SW480 (cell line): ENCODE data around the gene COL5A1.

Experiments
- DNase-seq: peaks from one replicate; pipeline ENCODE4 v3.0.0-alpha.2; 2016; ENCODE audit warnings: low spot score

COL5A1 gene

DNA sequence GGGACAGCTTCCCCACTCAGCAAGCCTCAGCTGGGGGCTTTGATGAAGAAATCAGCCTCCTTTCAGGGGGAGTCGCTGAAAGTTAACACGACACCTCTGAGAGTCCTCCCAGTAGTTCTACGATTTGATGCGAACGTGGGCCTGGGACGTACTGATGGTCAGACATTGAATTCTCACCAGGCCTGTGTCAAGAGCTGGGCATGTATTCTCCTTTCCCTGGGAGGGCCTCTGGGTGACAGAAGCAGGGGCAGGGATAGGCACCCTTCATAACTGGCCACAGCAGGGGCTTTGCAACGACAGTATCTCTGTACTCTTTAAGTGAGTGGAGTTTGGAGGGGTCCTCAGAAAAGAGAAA is 15.6 kb upstream of the COL5A1 start:
- DNase-seq: no peak

DNA sequence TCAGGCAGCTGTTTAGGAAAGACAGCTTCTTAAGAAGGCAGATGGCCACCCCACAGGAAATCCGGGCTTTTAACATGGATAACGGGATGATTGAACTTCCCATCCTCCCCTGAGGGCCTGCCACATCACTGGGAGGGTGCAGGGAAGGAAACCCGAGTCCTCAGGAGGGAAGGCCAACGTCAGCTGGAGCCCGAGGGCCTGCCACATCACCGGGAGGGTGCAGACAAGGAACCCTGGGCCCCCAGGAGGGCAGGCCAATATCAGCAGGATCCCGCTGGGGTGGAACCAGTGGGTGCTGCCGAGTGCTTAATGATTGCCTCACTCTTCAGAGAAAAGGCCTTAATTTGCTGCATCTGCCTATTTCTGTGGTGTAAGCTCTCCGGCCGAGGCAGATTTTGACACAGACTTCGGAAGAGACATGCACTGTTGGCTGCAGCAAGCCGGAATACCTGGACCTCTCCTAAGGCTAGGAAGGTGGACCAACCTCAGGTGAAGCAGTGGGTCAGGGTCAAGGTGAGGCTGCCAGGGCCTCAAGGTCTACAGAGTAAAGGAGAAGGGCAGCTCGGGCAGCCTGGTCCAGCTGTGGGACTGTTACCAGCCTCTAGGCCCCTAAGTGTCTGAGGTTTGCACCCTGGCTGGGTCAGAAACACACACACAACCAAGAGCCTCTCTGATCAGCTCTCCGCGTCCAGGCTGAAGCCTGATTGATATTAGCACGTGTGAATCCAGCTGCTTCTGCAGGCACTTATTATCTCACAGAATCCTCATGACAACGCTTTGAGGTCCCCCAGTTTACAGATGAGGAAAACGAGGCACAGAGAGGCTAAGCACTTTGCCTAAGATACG is 14.8 kb upstream of the COL5A1 start:
- DNase-seq: no peak

DNA sequence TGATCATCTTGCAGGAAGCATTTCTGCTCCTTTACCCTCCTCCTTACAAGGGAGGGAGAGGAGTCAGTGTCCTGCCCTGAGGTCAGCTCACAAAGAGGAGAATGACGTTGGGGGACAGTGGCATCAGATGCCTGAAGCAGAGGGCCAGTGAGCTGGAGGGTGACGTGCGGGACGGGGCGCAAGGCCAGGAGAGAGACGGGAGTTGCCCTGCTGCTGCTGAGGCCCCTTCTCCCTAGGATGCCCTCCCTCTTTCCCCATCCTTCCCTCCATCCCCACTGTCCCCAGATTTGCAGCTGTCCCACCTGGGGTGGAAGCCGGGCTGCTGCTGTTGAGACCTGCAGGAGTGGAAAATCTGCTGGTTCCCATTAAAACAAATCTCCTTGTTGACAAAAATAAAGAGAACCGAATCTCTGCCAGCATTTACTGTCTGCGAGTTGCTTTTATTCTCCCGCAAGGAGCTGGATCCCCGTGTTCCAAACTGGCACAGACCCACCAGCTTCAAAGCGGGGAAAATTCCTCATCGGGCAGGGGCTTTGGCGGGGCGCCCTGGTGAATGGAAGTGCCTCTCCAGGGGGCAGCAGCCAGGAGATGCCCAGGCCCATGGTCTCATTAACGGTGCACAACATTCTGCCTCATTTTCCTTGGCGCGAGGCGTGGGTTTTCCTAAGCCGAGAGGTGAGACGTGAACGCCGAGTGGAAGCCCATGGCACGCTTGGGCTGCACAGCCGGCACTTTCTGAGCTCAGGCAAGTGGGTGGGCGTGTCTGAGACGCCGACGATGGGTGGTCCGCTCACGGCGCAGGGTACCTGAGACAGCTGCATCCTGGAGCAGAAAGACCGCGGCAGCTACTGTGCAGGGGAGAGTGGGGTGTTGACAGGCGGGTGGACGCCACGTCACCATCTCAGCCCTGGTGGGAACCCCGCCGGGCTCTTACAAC is 13.9 kb upstream of the COL5A1 start:
- DNase-seq: no peak

DNA sequence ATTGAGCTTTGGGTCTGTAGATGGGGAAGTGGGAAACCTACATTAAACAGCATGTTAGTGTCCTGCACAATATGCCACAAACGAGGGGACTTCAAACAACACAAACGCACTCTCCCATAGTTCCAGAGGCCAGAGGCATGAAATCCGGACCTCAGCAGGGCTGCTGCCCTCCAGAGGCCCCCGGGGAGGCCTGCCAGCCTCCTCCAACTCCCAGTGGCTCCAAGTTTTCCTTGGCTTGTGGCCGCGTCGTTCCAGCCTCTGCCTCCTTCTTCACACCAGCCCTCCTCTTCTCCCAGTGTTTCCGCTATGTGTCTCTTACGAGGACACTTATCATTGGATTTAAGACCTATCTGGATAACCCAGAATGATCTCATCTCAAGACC is 13.3 kb upstream of the COL5A1 start:
- no peak for DNase-seq

DNA sequence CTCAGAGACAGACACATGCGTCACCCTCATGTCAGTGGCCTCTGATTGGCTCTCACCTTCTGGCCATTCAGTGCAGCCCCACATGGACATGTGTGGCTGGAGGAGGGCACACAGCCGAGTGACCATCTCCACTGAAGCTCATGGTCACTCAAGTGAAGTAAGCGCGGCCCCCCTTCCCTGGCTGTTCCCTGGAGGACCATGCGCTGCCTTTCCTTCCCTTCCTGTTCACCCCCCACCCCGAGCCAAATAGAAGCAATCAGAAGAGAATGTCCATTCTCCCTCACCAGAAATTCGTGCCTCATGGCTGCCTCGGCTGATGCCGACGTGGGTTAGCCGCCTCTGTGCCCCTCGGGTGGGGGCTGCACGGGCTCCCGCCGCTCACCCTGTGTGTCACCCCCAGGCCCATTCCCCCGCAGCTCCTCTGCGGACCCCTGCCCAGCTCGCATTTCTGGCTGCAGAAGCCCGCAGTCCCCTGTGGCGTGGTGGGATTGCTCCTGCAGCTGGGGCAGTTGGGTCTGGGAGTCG is 12.5 kb upstream of the COL5A1 start:
- no peak for DNase-seq

DNA sequence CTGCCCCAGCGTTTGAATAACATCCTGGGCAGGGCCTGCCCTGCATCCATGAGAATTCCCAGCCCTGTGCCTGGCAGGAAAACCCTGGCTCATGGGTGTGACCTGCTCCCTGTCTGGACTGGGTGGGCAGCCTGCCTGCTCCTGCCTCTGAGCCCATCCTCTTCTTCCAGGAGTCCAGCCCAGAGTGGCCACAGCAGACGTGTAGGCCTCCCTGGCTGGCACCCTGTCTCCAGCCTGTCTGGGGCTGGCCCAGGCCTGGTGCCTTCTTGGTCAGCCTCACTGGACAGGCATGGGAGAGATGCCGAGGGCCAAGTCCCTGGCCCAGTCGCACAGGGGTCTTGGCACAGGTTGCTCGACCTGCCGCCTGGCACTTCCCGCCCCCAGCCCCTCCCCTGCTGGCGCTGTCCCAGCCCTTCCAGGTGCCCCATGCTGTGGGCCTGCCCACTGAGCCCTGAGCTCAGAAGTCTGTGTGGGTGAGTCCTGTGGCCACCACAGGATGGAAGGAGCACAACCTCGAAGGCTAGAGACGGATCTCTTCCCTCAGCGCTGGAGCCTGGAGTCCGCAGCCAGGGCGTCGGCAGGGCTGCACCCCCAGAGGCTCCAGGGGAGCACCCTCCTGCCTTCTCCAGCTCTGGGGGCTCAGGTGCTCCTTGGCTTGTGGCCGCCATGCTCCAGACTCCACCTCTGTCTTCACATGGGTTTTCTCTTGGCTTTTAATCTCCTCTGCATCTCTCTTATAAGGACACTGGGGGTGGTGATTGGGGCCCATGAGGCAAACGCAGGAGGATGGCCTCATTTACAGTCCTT is 11.8 kb upstream of the COL5A1 start:
- no peak for DNase-seq

DNA sequence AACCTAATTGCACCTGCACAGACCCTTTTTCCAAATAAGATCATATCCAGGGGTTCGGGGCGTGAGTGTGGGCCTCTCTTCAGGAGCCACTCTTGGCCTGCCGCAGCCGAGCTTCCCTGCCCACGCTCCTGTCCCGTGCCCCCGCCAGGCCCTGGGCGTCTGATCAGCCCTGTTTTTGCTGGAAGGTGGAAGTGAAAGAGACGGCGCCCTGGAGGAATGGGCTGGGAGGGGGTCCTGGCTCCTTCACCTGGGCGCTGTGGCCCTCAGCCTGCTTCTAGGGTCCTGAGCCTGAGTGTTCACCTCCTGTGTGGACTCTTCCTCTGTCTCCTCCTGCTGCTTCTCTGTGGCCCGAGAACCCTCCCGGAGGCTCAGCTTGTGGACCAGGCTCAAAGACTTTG is 11.2 kb upstream of the COL5A1 start:
- DNase-seq: no peak

DNA sequence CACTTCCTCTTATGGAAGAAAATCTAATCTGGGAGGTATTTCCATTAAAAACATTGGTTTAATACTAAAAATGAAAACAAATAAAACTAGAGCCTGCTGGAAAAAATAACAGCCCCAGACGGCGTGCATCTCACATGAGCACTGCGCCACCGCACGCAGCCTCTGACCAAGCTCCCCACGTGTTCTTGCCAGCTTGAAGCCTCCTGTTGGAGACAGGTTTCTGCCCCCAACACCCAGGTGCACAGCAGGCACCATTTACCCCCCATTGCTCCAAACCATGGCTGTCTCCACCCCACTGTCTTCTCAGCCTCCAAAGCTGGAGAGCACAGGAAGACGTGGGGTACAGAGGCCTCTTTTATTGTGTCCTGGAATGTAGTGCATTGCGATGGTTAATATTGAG is 10.7 kb upstream of the COL5A1 start:
- no peak for DNase-seq

DNA sequence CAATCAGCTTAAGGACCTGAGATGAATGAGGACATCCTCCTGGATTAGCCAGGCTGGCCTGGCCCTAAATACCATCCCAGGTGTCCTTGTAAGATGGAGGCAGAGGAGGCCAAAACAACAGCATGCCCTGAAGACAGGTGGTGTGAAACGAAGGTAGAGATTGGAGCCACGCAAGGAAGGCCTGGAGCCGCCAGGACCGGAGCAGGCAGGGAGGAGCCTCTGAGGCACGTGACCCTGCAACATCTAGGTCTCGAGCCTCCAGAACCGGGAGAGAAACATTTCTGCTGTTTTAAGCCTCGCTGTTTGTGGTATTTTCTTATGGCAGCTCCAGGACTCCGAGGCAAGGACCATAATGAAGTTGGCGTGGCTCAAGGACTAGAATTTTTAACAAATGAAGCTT is 9.7 kb upstream of the COL5A1 start:
- DNase-seq: no peak

DNA sequence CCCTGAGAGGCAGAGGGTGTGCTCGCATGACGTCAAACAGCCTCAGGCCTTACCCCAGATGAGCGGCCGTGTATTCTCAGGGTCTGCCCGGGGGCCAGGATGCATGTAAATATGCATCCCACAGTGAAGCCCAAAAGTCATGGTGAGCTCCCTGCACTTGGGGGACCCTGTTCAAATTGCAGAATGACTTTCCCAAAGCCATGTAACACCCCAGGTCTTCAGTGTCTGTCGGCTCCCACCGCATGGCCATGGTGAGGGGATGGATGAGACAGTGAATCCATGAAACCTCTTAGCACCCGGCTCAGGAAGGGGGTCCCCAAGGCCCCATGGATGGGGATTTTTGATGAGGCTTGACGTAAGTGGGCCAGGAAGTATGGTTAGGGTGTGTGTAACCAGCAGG is 9.3 kb upstream of the COL5A1 start:
- DNase-seq: no peak

DNA sequence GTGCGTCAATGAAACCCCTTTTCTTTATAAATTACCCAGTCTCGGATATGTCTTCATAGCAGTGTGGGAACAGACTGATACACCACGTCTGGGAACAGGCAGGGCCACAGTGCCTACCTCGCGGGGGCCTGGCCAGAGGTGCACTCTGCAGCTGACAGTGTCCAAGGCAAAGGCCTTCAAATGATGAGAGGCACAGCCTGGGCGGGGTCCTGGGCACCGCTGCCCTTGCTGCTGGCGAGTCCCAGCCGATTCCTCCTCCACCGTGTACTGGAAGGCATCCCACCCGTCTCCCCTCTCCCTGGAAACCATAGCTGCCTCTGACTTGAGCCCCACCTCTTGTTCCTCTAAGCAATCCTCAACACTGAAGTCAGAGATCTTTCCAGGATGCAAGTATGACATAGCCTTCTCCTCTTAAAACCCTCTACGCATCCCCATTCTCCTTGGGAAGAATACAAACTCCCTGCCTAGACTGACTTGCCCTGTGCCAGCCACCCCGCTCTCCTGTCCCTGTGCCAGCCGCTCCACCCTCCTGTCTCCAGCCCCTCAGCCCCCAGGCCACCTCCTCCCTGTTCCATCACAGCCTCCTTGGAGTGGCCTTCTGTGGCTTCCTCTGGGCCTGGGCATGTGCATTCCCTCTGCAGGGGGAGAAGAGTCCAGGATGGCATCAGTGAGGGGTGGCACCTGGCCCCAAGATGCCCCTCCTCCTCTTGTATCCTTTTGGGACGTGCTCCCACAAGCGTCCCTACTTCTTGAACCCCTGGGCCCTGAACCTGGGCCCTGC is 8.1 kb upstream of the COL5A1 start:
- DNase-seq: no peak

DNA sequence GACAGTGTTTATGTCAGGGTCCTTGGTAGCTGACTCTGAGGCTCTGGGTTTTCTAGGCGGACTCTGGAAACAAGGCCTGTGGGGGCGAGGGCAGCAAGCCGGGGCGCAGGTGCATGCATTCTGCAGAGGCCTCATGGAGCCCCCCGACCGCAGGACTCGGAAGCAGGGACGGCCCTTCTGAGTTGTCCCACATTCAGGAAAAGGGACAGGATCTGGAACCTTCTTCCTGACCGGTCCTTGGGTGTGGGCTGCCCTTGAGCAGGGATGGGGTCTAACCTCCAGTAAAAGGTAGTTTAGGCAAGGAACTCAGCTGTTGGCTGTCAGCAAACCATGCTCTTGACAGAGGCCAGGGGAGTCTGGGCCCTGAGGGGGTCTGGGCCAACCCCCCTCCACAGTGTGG is 7.4 kb upstream of the COL5A1 start:
- no peak for DNase-seq

DNA sequence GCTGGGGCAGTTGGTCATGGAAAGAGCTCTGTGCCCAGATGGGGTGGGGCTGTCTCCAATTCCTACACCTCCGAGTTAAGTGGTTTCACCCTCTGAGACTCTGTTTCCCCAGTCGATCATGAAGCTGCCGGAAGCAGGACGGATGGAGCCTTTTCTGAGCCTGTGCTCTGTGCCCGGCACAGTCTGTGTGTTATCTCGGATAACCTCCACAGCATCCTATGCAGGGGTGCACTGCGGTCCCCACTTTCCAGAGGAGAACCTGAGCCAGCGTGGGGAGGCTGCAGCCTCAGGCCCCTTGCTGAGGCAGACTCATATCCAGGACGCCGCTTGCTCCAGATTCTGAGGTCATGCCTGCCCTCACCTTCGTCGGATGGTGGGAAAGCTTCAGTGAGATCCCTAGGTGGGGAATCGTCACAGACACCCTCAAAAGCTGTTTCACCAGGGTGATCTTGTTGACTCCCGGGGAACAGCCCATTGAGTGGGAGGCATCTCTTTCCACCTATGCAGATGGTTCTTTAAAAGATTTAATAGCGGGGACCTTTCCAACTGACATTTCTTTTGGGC is 6.9 kb upstream of the COL5A1 start:
- DNase-seq: no peak

DNA sequence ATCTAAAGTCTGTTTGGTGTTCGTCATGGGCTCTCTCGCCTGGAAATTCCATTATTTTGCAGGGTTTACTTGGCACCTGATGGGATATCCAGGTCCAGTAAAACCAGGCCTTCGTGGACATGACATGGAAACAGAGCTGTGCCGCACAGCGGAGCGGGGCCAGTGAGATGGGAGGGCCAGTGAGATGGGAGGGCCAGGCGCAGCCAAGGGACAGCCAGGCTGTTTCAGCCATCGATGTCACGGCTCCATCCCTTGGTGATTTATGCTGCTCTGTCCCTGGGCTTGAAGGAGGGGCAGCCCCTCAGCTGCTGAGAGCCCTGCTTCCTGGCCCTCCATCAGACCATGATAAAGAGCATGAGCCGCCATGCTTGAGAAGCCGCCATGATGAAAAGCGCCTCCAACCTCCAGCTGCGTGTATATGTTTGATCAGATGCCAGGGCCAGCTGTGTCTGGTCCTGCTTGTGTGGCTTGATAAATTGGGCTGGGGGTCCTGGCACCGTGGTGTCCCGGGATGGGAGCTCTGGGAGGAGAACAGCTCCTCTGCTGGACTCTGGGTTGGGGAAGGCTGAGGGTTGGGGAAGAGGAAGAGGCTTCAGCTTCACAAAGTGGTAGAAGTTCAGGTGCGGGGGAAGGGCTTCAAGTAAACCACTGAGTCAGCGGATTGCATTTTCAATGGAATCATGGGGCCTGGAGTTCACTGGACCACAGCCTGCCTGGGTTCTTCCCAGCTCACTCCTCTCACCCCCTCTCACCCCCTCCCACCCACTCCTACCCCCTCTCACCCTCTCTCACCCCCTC is 6.1 kb upstream of the COL5A1 start:
- DNase-seq: no peak

DNA sequence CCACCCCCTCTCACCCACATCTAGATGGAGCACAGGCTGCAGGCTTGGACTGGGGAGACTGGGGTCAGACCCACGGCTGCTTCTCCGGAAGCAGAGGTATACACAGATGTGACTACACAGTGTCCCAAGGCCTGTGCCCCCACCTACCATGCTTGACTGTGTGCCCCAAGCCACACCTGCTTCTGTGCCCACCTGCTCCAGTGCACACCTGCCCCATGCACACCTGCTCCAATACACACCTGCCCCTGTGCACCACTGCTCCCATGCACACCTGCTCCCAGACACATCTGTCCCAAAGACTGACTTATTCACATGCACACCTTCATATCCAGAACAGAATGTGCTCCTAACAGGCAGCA is 5.5 kb upstream of the COL5A1 start:
- no peak for DNase-seq

DNA sequence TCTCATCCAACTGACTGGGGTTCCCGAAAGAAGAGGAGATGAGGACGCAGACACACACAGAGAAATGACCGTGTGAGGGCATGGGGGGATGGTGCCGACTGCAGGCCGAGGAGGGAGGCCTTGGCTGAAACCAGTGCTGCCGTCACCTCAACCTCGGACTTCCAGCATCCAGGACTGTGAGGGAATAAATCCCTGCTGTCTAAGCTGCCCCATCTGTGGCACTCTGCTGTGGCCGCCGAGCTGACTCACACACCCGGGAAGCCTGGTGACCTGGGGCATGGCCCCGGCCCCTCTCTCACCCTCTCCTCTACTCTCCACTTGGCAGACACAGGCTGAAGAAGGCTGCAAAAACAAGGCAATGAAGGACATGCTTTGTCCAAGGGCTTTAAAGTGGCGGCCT is 4.4 kb upstream of the COL5A1 start:
- DNase-seq: no peak

DNA sequence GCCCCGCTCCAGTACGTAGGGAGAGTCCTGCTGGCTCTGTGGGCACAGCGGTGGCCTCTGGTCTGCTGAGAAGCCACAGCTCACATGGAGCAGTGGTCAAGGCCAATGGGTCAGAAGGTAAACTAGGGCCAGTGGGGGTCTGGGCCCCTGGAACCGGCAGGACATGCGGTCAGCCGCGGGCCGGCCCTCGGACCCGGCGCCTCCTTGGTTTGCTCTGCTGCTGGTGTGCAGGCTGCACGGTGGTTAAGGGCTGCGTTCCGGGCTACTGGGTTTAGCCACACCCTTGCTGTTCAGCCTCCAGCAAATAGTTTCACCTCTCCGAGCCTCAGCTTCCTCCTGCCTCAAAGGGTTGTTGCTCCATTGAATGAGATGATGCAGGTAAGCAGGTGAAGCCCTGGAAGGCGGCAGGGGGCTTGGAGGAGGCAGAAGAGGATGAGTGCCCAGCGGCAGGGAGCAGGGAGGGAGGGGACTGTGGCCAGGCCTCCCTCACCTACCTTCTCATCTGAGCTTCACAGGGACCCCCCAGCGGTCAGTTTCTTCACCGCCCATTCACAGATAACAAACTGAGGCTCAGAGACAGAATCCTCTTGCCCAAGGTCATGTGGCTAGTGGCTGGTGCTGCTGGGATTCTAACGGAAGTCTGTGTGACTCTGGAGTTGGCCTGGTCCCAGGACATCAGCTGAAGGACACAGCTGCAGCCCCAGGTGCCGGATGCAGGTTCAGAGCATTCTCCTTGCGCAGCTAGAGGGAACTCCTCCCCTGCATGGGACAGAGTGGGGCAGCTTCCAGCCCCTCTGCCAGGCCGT is 3.7 kb upstream of the COL5A1 start:
- DNase-seq: no peak

DNA sequence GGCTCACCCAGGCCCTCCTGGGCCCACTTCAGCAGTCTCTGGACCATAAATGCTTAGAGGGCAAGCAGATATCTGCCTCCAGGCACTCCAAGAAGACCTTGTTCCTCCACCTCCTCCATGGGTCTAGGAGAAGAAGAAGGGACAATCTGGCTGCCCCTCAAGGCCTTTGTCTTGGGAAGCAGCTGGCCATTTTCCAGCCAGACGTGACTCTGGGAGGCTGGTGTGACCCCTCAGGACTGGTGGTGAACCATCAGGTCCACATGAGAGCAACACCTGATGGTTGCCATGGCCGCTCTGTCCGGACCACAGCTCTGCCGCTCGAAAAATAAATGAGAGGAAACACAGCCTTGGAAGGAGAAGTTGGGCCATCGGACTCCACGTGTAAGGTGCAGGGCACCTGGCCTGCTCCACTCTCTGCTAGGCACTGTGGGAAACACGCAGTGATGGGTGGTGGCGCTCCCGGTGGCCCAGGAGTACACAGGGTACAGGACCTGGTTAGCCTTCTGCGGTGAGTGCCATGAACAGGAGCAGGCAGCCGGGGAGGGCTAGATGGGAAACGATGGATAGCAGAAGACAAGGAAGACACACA is 3.0 kb upstream of the COL5A1 start:
- no peak for DNase-seq

DNA sequence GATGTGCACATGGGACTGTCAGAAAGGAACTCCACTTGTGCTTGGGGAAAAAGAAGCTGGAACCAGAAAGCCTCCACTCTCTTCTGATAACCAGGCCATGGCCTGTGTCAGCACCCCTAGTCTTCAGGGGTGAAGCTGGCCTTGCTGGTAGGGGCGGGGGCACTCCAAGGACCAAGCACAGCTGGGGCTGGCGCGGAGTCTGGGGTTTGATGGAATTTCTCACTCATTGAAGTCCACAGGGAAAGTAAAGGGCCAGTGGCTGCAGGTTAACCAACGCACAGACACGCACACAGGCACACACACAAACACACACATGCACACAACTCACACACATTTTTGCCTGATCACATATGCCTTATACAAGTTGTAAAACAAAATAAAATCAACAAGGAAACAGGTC is 1.6 kb upstream of the COL5A1 start:
- DNase-seq: no peak
